GM12864 (cell line): Measurements from ENCODE around the gene PRM3.

Experiments
- DNase-seq: peaks from one replicate; pipeline ENCODE4 v3.0.0-alpha.2; 2011; ENCODE audit warnings: low read depth
- H3K4me3 ChIP-seq: 2 replicates; pipeline ENCODE4 v1.5.1; 2011; ENCODE audit warnings: mild to moderate bottlenecking, low read depth, low read length, control low read depth
- CTCF ChIP-seq: IDR thresholded peaks from 2 replicates; pipeline ENCODE4 v1.5.1; 2011; ENCODE audit warnings: low read depth, mild to moderate bottlenecking, moderate library complexity, low read length, control low read depth, inconsistent platforms; ENCODE audit errors: missing control alignments

PRM3 gene

DNA sequence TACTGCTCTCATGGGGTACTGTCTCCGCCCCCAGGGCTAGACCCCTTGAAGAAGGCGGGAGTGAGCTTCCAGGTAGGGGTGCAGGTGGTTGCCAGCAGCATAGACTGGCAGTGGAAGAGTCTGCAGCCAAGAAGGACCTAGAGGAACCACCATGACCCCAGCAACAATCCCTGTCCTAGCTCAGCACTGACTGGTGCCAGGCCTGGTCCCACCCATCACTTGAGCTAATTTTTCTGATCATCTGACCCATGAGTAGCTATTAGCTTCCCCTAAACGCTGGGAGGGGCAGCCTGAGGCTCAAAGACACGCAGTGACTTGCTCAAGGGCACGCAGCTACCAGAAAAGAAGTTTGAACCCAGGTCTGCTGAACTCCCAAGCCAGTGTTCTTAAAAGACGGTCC is 945 bp downstream of the PRM3 start:
- H3K4me3 ChIP-seq = no peak overlapping the region
- no peak for DNase-seq
- no peak for TF ChIP-seq CTCF

- DNase-seq = no peak
- no peak overlapping the region for H3K4me3 ChIP-seq
- TF ChIP-seq CTCF = no peak
Measured at GRCh38 chr16:11271610-11272009, 1.8 kb downstream of the PRM3 start.

DNA sequence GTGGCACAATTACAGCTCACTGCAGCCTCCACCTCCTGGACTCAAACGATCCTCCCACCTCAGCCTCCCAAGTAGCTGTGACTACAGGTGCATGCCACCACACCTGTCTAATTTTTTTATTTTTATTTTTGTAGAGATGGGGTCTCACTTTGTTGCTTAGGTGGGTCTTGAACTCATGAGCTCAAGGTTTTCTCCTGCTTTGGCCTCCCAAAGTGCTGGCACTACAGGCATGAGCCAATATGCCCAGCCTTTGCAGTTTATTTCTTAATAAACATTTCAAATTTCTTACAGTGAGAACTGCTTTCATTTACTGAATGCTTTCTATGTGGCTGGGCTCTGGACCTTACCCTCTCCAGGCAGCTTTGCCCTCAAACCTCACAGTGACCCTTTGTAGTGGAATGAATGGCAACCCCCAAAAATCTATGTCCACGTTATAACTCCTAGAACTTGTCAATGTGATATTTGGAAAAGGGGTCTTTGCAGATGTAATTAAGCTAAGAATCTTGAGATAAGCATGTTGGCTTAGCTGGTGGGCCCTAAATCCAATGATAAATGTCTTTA is 2.7 kb downstream of the PRM3 start:
- no peak for TF ChIP-seq CTCF
- no peak for DNase-seq
- H3K4me3 ChIP-seq = no peak overlapping the region

DNA sequence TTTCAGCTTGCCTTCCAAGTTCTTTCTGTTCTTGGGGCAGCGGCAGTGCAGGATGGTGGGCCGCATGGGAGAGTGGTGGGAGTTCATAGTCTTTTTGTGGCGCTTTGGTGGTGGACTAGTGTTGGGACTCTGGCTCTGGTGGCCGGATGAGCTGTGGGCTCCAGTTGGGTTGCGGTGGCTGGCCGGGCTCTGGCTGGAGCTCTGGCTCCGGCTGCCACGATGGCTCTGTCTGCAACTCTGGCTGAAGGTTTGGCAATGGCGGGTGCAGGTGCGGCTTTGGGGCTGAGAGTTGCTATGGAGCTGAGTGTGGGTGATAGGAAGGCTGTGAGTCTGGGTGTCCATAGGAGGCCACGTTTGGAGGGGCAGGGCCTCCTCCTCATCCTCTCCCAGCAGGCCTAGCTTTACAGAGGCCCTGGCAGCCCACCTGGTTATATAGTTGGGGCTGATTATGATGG is 4.5 kb downstream of the PRM3 start, which contains the start of gene TNP2:
Gene TNP2 (minus strand): TSS at position 405 of the 455 bp plus-strand sequence. CDS start 63 bp downstream, at position 342.
- no peak for TF ChIP-seq CTCF
- H3K4me3 ChIP-seq = no peak within 1 kb of the TSS
- no peak for DNase-seq

- no peak overlapping the region for H3K4me3 ChIP-seq
- DNase-seq = no peak
- TF ChIP-seq CTCF = no peak
Measured at GRCh38 chr16:11265124-11265523, 8.3 kb downstream of the PRM3 start.

DNA sequence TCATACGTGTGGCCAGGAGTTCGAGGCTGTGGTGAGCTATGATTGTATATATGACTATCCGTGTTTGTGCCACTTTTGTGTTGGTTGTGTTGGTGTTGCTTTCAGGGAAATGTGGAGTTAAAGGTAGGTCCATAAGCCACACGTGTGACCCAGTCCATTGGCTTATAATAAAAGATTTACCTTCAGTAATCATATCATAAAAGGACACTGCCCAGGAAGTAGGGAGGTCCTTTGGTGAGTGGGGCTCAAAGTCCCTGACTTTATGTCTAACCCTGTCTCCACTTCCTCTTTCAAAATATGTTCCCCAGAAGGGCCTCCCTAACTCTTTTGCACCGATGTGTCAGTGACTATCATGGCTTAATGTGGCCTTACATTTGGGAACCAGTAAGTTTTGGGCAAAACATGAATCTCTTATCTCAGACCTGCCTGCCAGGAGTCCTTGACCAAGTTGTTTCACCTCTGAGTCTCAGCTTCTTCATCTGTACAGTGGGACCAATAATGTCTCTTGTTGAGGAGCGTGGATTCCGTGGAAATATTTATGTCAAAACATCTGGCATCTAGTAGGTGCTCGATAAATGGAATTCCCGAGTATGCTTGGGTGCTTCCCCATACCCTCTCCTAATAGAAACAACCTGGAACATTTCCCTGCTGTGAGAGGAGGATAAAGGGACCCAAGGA is 9.1 kb downstream of the PRM3 start:
- no peak for DNase-seq
- no peak for TF ChIP-seq CTCF

DNA sequence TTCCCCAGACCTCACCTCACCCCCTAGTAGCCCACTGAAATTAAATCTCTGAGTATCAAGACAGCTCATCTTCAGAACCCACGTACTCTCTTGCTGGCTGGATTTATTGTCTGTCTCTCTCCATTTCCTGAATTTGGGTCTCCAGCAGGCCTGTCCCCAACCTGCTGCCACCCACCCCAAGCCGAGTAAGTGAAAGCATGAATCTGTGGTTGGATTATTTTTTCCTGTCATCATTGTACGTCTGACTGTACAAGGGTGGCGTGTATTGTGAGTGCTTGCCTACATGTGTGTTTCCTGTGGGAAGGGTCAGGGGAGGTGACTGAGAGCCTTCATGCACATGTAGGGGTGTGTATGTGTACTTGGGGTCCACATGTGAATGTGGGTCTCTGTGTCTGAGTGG is 9.7 kb downstream of the PRM3 start:
- TF ChIP-seq CTCF = no peak
- no peak for DNase-seq
- H3K4me3 ChIP-seq = no peak overlapping the region

More for the DNA sequence above, 9.1 kb downstream of the PRM3 start:
- H3K4me3 ChIP-seq = no peak overlapping the region
